Stimulated activated CD8-positive, alpha-beta memory T cell treated with anti-CD3 and anti-CD28 coated beads, Interleukin-15, amount 100 ng/mL, for 48 hours (primary cell): ENCODE data around the gene WDR1.

Experiments used
- DNase-seq, 2 donors: peaks; one replicate each; pipeline ENCODE4 v3.0.0-alpha.2; 2020; ENCODE audit warnings: low read depth in 2 of 2

The WDR1 gene

DNA sequence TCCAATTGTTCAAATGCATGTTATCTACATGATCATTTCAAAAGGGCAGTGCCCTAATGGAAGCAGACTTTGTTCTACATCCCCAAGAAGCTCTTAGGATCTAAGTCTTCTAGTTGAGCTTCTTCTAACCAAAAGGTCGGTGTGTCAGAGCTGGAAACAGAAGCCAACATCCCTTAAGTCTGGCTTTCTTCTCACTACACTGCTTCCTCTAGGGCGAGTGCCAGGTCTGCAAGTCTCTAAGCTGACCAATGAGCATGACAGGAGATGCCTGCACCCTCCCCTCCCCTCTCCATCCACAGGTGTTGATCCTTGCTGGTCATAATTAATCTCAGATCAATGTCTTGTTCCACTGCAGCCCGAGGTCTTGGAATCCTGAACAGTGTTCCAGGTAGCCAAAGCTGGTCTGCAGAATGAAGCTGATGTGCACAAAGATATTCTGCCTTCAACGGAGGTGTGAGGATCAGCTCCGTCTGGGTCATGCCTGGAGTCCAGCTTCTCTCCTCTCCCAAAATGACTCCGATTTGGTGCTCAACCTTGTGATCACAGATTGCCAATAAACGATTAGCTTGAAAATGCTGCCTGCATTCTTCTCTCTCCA is 44.1 kb downstream of the WDR1 start:
- no peak for DNase-seq

DNA sequence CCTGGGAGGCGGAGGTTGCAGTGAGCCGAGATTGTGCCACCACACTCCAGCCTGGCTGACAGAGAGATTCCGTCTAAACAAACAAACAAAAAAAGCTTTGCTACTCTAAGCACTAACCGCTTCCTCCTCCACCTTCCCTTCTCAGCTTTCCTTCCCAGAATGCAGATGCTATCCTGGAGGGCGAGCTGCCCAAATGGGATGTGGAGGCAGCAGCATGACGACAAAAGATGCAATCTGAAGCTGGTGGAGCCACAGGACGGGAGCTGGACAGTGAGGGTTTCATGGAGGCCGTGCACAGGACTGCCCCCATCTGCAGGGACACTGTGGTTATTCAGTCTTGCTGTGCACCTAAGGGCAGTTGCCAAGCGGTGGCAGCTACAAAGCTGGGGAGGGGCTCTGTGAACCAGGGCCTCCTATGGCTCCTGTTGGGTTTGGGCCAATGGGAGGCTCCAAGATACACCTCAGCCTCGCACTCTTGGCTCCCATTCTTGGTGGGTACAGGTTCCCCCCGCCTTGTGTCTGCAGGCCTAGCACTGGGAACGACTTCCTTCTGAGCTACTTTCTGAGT is 47.4 kb downstream of the WDR1 start:
- no peak for DNase-seq

DNA sequence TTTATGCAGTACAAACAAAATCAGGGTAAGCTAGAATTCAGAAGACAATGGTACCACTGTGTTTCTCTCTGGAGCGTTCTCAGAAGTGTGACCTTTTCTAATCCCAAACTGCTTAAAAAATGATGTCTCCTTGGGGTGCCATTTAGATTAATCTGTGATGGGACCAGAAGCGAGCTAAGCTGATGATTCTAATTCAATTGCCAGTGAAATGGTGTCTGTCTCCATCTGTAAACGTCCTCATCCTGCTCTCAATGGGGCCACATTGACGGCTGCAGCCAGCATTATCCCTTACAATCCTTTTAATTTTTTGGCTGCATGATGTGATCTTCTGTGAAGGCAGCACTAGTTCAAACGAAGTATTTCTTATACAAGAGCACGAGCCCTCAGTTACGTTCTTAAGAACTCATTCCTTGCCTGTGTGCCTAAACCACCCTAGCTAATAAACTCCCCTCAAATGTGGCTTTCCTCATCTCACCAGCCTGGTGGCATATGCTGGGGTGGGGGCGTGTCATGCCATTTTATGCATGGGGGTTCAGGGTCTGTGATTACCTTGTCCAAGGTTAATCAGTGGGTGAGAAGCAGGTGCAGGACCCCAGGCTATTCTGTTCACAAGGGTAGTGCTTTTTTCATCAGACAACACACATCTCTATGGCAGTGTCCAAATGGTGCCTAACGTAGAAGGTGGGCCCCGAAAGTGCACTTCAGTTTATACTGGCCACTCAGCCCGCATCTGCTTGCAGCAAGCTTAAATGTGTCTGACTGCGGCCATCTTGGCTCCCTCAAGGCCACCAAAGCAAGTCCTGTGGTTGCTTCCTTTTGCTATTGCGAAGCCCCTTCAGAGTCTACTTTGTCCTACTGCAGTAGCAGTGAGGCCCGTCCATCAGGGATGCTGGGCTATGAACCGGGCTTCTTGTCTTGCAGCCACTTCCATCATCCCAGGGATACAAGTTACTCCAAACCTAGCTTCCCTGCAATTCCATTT is 49.6 kb downstream of the WDR1 start:
- no peak for DNase-seq

DNA sequence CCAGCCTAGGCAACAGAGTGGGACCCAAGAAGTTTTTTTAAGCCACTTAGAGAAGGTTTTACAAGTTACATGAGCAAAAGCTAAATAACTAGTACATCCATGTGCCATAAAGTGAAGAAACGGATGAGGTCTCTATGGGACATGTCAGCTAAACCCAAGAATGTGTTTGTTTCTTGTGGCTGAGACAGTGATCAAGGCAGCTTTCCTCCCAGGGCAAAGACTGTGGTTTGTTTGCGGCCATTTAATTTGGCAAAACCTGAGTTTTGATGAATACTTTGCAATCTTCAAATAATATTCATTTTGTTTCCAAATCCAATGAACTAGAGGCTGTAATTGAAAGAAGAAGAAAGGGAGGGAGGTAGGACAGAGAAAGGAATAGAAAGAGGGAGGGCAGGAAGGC is 50.4 kb downstream of the WDR1 start:
- no peak for DNase-seq

DNA sequence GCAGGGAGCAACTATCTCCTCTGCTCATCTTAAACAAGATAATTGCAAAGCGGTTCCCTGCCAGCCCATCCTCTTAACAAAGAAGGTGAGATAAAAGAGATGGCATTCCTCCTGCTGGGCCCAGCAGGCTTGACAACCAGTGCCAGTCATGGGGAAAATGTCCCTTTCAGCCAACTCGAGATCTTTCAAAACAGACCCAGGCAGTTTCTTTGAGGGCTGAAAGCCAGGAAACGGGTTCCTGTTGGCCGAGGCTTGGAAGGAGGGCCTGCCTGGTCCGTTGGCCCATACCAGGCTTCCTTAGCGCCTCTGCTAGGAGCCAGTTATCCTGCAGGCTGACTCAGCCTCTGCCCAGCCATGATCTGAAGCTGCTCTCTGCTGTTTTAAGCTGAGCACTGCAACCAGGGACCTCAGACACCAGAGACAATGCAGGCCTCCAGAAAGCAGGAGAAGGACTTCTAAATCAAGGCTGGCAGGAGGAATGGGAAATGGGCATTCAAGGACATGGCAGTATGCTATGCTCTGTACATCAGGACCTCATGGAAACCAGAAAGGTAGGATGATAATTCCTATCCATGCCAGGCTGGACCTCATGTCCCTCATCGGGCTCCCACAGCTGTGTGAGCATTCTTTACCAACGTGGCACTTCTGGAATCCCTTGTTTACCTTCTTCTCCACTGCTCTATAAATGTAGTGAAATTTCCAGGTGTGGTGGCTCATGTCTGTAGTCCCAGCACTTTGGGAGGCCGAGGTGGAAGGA is 52.9 kb downstream of the WDR1 start:
- DNase-seq, result no peak

DNA sequence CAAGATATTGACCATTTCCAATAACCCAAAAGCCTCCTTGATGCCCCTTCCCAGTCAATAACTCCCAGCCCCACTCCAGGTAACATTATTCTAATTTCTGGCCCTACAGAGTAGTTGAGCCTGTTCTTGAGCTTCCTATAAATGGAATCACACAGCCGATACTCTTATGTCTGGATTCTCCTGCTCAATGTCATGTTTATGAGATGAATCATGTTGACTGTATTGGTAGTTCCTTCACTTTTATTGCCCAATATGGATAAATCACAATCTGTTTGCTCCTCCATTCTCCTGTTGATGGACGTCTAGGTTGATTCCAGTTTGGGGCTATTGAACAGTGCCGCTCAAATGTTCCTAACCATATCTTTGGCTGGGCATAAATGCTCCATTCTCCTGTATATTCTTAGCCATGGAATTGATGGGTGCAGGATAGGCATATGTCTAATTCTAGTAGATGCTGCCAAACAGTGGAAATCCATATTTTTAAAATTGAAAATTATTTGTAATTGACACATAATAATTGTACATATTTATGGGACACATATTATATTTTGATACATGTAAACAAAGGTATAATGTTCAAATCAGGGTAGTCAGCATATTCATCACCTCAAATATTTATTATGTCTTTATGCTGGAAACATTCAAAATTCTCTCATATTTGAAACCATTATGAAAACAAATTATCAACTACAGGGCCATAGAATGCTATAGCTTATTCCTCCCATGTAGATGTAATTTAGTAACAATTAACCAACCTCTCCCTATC is 54.8 kb downstream of the WDR1 start:
- DNase-seq, result no peak

DNA sequence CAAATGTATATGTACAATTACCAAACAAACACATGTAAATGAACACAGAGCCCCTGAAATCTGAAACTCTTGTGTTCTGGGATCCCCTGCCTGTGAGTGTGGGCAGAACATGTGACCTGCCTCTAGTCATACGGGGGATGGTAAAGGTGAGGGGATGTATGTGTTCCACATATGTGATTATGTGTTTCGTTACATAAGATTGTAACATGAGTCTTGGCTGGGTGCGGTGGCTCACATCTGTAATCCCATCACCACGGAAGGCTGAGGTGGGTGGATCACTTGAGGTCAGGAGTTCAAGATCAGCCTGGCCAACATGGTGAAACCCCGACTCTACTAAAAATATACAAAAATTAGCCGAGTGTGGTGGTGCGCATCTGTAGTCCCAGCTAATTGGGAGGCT is 58.2 kb downstream of the WDR1 start:
- no peak for DNase-seq

DNA sequence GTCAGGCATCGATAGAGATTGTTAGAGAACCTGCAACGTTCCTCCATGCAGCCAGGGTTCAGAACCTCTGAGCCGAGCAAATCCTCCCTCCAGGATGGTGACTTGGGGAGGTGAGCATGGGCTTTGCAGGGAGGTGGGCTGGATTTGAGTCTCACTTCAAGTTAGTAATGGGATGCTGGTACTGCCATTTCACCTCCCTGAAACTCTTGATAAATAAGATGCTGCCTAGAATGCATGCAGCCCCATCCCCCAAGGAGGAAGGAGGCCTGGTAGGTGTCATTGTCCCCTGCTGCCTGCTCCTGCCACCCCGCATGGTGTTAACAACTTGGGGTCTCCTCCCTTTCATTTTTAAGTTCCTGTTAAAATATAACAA is 59.6 kb downstream of the WDR1 start:
- no peak for DNase-seq

DNA sequence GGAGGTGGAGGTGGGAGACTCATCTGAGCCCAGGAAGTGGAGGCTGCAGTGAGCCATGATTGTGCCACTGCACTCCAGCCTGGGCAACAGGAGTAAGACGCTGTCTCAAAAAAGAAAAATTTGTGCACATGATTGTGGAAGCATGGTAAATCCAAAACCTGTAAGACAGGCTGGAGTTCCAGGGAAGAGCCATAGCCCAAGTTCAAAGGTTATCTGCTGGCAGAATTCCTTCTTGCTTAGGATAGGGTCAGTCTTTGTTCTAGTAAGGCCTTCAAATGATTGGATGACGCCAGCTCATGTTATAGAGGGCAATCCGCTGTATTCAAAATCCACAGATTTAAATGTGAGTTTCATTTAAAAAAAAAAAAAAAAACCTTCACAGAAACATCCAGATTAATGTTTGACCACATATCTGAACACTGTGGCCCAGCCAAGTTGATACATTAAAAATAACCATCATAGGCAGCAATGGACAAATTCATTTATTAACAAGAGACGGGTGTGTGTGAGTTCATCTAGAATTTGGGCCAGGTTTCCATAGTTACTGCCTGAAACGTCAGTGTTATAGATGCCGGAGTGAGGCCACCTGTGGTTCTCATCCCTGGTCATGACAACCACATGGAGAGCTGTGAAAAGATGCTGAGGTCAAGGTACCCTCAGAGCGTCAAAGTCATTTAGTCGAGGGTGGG is 60.1 kb downstream of the WDR1 start:
- DNase-seq, result no peak

DNA sequence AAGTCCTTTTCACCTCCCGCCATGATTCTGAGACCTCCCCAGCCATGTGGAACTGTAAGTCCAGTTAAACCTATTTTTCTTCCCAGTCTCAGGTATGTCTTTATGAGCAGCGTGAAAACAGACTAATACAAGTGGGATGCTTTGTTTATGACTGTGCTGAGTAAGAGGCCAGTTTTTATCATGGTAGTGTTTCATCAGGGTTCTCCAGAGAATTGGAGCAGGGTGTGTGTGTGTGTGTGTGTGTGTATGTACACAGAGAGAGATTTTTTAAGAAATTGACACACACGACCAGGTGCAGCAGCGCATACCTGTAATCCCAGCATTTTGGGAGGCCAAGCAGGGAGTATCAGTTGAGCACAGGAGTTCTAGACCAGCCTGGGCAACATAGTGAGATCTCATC is 60.7 kb downstream of the WDR1 start:
- no peak for DNase-seq

DNA sequence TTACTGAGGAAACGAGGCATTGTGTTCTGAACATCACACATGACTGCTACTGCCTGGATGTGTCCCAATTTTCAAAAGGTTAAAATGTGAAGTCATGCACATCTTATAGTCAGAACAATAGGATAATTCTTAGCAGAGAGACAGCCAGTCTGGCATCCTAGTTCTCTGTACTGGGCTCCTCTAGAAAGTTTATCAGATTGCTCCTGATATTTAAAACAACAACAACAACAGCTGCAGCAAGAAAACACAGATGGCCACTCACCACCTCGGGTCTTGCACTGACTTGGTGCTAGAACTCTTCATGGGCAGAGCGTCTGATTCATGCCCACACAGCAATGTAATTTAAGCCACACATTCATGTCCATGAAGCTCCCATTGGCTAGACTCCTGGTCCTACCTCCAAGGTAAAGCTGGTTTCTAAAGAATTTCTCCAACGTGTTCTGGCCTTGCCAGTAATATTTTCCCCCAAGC is 62.0 kb downstream of the WDR1 start:
- no peak for DNase-seq

DNA sequence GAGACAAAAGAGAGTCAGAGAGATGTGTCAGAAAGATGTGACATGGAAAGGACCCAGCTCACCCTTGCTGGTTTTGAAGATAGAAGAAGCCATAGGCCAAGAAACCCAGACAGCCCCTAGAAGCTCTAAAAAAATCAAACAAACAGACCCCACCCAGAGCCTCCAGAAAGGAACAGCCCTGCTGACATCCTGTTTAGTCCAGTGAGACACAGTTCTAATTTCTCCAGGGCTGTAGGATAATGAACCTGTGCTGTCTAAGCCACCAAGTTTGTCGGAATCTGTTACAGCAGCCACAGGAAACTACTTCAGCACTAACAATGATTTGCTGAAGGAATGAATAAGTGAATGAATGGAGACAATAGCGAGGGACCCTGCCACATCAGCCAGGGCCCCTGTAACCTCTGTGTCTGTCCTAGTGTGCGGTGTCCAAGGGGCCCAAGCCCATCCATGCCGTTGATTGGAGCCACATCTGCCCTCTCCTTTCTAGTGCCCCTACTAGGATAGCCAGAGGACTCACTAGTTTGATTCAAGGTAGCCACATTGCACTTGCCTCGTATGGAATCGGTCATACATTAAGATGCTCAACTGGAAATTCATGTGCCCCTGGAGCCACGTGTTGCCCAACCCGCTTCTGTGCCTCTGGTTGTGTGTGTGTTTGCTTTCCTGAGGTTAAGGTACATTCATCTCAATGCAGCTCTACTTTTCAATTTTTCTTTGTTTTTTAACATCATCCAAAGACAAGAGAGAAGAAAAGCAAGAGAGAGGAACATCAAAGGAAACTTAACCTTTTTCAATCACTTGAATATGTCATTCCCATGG is 62.8 kb downstream of the WDR1 start:
- no peak for DNase-seq

DNA sequence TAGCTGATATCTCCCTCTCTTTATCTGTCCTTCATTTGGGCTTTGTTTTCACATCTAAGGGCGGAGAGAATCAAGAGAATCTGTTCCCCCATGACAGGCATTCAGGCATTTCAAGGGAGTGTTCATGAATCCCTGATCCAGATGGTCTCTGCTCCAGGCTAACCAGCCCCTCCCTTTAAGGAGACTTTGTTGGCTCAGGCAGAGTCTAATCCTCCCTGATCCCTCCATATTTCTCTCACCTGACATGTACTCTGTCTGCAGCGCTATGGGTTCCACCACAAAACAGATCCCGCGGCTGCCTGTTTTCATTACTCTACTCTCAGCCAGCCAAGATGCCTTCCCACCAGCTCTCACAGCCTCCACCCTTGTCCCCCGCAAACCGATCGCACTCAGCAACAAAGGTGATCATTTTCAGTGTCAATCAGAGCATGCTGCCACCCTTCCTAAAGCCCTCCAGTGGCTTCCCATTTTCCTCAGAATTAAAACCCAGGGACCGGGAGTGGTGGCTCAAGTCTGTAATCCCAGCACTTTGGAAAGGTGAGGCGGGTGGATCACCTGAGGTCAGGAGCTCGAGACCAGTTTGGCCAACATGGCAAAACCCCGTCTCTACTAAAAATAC is 65.0 kb downstream of the WDR1 start:
- no peak for DNase-seq

DNA sequence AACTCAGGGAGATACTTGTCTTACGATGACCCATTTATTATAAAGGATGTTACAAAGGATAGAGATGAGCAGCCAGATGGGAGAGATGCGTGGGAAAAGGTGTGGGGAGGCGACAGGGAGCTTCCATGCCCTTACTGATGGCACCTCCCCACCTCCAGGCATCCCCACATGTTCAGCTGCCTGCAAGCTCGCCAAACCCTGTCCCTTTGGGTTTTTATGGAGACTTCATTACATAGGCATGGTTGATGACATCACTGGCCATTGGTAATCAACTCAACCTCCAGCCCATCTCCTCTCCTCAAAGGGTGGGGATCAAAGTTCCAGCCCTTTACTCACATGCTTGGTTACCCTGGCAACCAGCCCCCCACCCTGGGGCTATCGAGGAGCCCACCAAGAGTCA is 65.9 kb downstream of the WDR1 start:
- no peak for DNase-seq

DNA sequence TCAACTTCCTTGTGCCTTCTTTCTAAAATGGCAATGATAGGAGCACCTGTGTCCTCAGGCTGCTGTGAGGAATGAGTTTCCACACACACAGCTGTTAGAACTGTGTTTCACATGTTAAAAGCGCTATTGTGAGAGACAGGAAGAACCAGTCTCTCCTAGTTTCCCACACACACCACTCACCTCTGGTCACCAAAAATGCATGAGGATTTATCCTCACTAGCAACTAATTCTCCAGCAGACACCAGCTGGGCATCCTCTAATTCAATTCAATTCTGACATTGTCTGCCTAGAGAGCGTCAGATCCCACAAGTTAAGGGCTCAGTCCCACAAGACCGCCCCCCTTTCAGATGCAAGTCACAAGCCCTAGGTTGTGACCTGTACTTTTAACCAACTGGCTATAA is 66.3 kb downstream of the WDR1 start:
- no peak for DNase-seq

DNA sequence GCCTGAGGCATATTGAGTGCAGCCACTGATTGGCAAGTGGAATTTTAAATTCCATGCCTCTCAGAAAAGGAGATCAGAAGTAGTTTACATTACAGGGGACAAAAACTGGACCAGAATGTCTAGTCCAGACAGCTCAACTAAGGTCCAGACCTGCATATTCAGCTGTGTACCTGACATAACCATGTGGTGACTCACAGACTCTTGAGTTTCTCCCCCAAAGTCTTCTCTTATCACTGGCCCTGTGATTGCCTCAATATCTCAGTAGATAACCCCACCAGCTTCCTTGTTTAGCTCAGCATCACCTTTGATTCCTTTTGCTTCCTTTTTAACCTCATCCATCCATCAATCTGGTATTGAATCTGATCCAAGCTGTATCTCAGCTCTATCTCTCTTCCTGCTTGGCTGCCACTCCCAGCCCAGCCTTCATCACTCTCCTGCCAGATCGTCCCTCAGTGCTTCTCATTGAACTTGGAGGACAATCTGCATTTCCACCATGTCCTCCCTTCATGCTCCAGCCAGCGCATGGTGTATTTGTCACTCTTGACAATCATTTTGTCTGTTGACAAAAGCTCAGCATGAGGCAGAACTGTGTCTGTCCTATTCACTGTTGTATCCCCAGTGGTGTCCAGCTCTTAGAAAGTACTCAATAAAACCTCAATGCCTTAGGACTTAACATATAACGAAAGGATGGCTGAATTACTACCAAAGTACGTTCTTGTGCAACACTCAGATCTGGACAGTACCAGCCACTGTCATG is 67.5 kb downstream of the WDR1 start:
- DNase-seq, result no peak

DNA sequence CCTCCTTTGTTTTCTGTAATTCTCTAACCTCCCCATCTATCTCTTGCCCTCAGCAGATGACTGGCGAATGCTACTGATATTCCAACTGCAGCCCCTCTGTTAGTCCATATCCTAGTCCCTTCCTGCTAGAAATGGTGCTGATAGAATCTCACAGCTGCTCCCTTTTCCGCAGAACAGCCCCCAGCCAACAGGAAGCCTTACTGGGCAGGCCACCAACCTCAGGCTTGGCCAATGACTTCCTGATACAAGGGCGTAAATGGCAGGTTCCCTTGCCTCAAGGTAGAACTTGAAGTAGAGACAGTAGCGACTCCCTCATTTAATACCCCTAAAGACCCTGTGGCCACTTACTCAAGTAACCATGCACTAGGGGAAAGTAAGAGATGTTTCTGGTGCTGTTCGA is 68.6 kb downstream of the WDR1 start:
- DNase-seq, result no peak

DNA sequence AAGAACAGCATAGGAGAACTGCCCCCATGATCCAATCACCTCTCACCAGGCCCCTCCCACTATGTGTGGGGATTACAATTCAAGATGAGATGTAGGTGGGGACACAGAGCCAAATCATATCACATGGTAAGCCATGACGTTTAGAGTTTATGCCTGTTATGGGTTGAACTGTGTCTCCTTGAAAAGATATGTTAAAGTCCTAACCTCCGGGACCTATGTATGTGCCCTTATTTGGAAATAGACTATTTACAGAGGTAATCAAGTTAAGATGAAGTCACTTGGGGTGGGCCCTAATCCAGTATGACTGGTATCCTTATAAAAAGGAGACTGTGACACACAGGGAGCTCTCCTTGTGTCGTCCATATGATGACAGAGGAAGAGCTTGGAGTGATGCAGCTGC is 70.1 kb downstream of the WDR1 start:
- DNase-seq, result no peak

DNA sequence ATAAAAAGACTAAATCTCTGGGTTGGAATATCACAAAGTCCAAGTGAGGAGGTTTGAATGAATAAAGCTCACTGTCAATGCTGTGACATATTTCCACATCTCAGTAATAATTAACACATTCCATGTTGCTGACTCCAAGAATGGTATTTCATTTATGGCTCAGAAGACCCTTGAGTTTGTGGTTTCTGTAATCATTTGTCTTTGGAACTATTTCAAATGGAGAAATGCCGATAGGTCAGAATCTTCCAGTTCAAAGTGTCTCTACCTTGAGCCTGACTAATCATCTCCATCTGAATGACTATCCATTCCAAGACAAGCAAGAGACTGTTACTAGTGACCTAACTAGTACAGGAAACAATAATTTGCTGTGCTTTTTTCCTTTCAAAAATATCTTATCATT is 71.1 kb downstream of the WDR1 start:
- DNase-seq, result no peak
